Ishikawa (cell line): ENCODE results near the gene P2RX1.

Experiments used
- CEBPB ChIP-seq: IDR thresholded peaks from 2 replicates; pipeline ENCODE4 v1.6.1; 2012
- EP300 ChIP-seq: IDR thresholded peaks from 2 replicates; pipeline ENCODE4 v1.6.1; 2012; ENCODE audit warnings: borderline replicate concordance
- RAD21 ChIP-seq: IDR thresholded peaks from 2 replicates; pipeline ENCODE4 v1.6.1; 2012; ENCODE audit warnings: low read depth
- TAF1 ChIP-seq: IDR thresholded peaks from 2 replicates; pipeline ENCODE4 v1.6.1; 2012; ENCODE audit warnings: low read depth, mild to moderate bottlenecking
- TEAD4 ChIP-seq: IDR thresholded peaks from 2 replicates; pipeline ENCODE4 v1.6.1; 2012
- TF ChIP-seq, protein P1 (sequence below): IDR thresholded peaks from 2 replicates; pipeline ENCODE4 v1.6.1; 2012
- TF ChIP-seq, protein P2 (sequence below): IDR thresholded peaks from 2 replicates; pipeline ENCODE4 v1.6.1; 2012
- TF ChIP-seq, protein P3 (sequence below): IDR thresholded peaks from 2 replicates; pipeline ENCODE4 v1.6.1; 2012; ENCODE audit warnings: low read depth, mild to moderate bottlenecking

DNA sequence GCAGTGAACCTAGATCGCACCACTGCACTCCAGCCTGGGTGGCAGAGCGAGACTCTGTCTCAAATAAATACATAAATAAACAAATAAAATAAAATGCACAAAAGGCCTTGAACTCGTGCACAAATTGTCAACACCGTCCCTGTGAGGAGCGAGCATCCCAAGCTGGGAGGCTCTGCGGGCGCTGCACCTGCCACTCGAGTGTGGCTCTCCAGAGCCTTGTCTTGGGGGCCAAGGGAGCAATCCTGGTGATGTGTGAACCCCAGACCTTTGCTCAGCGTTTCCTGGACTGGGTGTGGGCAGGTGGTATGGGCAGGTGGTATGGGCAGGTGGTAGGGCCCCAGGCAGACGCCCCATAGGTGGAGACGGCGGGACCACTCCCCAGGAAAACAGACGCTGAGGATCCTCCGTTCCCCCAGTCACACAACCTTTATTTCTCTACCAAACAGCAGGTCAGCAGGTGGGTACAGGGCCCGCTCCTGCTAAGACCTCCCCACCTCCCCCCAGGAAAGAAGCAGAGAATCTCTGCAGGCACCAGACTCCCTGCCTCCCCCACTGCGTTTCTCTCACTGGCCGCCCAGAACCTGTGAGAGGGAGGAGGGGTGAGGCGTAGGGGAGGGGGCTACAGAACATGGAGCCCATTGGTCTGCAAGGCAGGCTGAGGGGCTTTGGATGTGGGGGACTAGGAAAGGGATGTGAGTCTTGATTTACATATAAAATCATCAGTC is 7.4 kb upstream of the P2RX1 start:
- no peak for TF ChIP-seq RAD21
- no peak for TF ChIP-seq CEBPB
- TF ChIP-seq, protein P1, sequence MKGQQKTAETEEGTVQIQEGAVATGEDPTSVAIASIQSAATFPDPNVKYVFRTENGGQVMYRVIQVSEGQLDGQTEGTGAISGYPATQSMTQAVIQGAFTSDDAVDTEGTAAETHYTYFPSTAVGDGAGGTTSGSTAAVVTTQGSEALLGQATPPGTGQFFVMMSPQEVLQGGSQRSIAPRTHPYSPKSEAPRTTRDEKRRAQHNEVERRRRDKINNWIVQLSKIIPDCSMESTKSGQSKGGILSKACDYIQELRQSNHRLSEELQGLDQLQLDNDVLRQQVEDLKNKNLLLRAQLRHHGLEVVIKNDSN = no peak
- TF ChIP-seq TEAD4 = no peak
- TF ChIP-seq, protein P2, sequence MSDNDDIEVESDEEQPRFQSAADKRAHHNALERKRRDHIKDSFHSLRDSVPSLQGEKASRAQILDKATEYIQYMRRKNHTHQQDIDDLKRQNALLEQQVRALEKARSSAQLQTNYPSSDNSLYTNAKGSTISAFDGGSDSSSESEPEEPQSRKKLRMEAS = no peak
- no peak for TF ChIP-seq EP300
- TF ChIP-seq, protein P3, sequence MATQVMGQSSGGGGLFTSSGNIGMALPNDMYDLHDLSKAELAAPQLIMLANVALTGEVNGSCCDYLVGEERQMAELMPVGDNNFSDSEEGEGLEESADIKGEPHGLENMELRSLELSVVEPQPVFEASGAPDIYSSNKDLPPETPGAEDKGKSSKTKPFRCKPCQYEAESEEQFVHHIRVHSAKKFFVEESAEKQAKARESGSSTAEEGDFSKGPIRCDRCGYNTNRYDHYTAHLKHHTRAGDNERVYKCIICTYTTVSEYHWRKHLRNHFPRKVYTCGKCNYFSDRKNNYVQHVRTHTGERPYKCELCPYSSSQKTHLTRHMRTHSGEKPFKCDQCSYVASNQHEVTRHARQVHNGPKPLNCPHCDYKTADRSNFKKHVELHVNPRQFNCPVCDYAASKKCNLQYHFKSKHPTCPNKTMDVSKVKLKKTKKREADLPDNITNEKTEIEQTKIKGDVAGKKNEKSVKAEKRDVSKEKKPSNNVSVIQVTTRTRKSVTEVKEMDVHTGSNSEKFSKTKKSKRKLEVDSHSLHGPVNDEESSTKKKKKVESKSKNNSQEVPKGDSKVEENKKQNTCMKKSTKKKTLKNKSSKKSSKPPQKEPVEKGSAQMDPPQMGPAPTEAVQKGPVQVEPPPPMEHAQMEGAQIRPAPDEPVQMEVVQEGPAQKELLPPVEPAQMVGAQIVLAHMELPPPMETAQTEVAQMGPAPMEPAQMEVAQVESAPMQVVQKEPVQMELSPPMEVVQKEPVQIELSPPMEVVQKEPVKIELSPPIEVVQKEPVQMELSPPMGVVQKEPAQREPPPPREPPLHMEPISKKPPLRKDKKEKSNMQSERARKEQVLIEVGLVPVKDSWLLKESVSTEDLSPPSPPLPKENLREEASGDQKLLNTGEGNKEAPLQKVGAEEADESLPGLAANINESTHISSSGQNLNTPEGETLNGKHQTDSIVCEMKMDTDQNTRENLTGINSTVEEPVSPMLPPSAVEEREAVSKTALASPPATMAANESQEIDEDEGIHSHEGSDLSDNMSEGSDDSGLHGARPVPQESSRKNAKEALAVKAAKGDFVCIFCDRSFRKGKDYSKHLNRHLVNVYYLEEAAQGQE = no peak
- no peak for TF ChIP-seq TAF1
